Occipital lobe (tissue), 2 donors: ENCODE measurements around the gene TRERF1. TPM values are rescaled to one million over a fixed set of nuclear protein-coding genes. Genes with fewer than 3 reads are reported as not detected.

ENCODE experiments used
- DNase-seq: peaks from one replicate; lab custom pipeline; 2025; lab: John Stamatoyannopoulos, UW
- total RNA-seq: library from RNA; depleted of rRNA; stranded (reverse); fragments of >200 nt; gene quantifications from one replicate; pipeline ENCODE4 v1.2.3, GENCODE V29; 2014

The TRERF1 gene
- total RNA-seq, 1 donor from 2014 or later = 3.7 TPM

- no peak for DNase-seq
Measured at GRCh38 chr6:42426191-42426590, 25.5 kb downstream of the TRERF1 start.

GRCh38 chr6:42424906-42425474 lies 26.7 kb downstream of the TRERF1 start:
- no peak for DNase-seq

- no peak for DNase-seq
Measured at GRCh38 chr6:42423244-42423643, 28.5 kb downstream of the TRERF1 start.

- DNase-seq = no peak
Measured at GRCh38 chr6:42420741-42421140, 31.0 kb downstream of the TRERF1 start.

- DNase-seq = no peak
Measured at GRCh38 chr6:42419490-42420280, 32.0 kb downstream of the TRERF1 start.

GRCh38 chr6:42418724-42419123 lies 33.0 kb downstream of the TRERF1 start:
- DNase-seq = no peak

- DNase-seq = no peak
Measured at GRCh38 chr6:42417641-42418112, 34.0 kb downstream of the TRERF1 start.

- no peak for DNase-seq
Measured at GRCh38 chr6:42411406-42411805, 40.3 kb downstream of the TRERF1 start.

- DNase-seq = no peak
Measured at GRCh38 chr6:42410861-42411260, 40.9 kb downstream of the TRERF1 start.

- no peak for DNase-seq
Measured at GRCh38 chr6:42409581-42409980, 42.1 kb downstream of the TRERF1 start.

- DNase-seq = no peak
Measured at GRCh38 chr6:42407379-42407778, 44.3 kb downstream of the TRERF1 start.

GRCh38 chr6:42406306-42407280 lies 45.1 kb downstream of the TRERF1 start:
- DNase-seq = no peak

- DNase-seq = no peak
Measured at GRCh38 chr6:42405021-42405420, 46.7 kb downstream of the TRERF1 start.

- no peak for DNase-seq
Measured at GRCh38 chr6:42404484-42404883, 47.2 kb downstream of the TRERF1 start.

- no peak for DNase-seq
Measured at GRCh38 chr6:42403831-42404230, 47.9 kb downstream of the TRERF1 start.

GRCh38 chr6:42403421-42403820 lies 48.3 kb downstream of the TRERF1 start:
- no peak for DNase-seq

- no peak for DNase-seq
Measured at GRCh38 chr6:42402184-42402583, 49.5 kb downstream of the TRERF1 start.

- DNase-seq = no peak
Measured at GRCh38 chr6:42401613-42401951, 50.1 kb downstream of the TRERF1 start.

- DNase-seq = no peak
Measured at GRCh38 chr6:42400886-42401612, 50.7 kb downstream of the TRERF1 start.

- no peak for DNase-seq
Measured at GRCh38 chr6:42400061-42400760, 51.5 kb downstream of the TRERF1 start.

GRCh38 chr6:42396720-42397119 lies 55.0 kb downstream of the TRERF1 start:
- DNase-seq = no peak
